Superior temporal gyrus (tissue), 1 donor: ENCODE results near the gene FAM180B.
A peak's percentile ranks its signal among the peaks of the same experiment; 100 is the strongest.
"Not testable (repeated sequence)": the region's sequence is repeated elsewhere in the genome, so short reads cannot be mapped to it uniquely, and the experiment has no call there.

Experiments
- DNase-seq: peaks from one replicate; pipeline ENCODE4 v3.0.0-alpha.2; 2016; ENCODE audit errors: extremely low spot score

The FAM180B gene, protein sequence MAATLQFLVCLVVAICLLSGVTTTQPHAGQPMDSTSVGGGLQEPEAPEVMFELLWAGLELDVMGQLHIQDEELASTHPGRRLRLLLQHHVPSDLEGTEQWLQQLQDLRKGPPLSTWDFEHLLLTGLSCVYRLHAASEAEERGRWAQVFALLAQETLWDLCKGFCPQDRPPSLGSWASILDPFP

GRCh38 chr11:47586098-47586855 lies at the start of gene FAM180B:
TSS of gene FAM180B (plus strand) at chr11:47586678. CDS start at chr11:47586769, 91 bp downstream.
- peak; percentile 12 for DNase-seq

DNA sequence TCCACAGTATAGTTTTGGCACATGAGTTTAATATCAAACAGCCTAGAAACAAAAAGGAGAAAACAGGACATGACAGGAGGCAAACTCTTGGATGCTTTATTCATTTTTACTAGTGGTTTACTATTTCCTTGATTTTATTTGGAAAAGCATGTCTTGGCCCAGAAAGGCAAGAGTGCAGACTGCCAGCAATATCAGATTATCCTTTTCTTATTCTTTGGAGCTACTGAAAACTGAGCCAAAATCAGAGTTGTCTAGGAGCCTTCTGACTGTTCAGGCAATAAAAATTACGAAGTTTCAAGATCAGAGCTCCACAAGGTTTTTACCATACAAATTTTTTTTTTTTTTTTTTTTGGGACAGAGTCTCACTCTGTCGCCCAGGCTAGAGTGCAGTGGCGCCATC lies 49.6 kb upstream of the FAM180B start:
- DNase-seq, result peak; percentile 10

GRCh38 chr11:47538741-47539565 lies 47.5 kb upstream of the FAM180B start:
- DNase-seq, result peak; percentile 75

DNA sequence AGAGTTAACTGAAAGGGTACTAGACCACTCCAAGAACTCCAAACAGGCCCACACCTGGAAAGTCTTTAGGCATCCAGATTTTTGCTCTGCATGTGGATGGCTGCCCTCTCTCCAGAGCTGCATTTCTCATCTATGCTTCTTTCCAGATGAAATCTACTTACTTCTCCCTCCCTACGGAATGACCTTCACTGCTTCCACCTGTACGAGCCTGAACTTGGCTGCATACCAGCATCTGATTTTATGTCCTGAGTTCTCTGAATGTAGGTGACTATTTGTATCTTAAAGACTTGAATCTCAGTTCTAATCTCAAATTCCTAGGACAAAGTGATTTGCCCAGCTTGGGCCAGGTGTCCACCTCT lies 46.8 kb upstream of the FAM180B start:
- DNase-seq, result no peak

- no peak for DNase-seq
These were observed 45.4 kb upstream of the FAM180B start for GRCh38 chr11:47541070-47541469.

DNA sequence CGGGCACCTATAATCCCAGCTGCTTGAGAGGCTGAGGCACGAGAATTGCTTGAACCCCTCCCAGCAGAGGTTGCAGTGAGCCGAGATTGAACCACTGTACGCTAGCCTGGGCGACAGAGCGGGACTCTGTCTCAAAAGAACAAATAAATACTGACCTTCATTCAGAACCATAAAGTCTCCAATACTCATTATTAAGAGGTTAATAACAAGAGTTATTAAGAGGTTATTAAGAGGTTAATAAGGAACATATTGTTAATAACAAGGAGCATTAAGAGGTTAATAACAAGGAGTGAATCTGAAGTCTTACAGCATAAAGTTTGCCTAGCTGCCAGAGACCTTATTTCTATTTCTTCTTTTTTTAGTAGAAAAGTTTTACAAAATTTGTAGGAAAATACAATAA lies 41.2 kb upstream of the FAM180B start:
- DNase-seq, result no peak

- DNase-seq, result not testable (repeated sequence)
These were observed 40.2 kb upstream of the FAM180B start for GRCh38 chr11:47546274-47546673.

DNA sequence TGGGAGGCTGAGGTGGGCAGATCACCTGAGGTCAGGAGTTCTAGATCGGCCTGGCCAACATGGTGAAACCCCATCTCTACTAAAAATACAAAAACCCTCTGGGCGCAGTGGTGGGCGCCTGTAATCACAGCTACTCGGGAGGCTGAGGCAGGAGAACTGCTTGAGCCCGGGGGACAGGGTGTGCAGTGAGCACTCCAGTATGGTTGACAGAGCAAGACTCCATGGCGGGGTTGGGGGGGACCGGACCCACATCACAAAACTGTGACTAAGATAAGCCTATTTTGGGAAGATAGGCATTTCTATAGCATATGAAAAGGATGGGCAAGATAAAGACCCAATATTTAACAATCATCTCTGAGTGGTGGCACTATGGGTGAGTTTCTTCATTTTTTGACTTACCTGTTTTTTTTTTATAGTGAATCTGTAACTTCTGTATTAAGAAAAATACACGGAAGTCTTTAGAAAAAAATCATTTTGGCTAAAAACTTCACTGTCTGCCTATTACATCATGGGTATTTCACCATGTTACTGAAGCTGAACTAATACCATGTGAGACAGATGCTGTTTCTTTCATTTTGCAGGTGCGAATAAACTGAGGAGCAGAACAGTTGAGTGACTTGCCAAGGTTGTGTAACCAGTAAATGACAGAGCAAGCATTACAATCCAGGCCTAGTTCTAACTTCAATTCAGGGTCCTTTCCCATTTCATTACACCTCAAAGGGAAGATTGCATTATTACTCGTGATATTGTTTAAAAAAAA lies 36.0 kb upstream of the FAM180B start:
- no peak for DNase-seq

- peak; percentile 10 for DNase-seq
These were observed 35.4 kb upstream of the FAM180B start for GRCh38 chr11:47551086-47551485.

GRCh38 chr11:47552056-47552565 lies 34.4 kb upstream of the FAM180B start:
- DNase-seq, result peak; percentile 32

DNA sequence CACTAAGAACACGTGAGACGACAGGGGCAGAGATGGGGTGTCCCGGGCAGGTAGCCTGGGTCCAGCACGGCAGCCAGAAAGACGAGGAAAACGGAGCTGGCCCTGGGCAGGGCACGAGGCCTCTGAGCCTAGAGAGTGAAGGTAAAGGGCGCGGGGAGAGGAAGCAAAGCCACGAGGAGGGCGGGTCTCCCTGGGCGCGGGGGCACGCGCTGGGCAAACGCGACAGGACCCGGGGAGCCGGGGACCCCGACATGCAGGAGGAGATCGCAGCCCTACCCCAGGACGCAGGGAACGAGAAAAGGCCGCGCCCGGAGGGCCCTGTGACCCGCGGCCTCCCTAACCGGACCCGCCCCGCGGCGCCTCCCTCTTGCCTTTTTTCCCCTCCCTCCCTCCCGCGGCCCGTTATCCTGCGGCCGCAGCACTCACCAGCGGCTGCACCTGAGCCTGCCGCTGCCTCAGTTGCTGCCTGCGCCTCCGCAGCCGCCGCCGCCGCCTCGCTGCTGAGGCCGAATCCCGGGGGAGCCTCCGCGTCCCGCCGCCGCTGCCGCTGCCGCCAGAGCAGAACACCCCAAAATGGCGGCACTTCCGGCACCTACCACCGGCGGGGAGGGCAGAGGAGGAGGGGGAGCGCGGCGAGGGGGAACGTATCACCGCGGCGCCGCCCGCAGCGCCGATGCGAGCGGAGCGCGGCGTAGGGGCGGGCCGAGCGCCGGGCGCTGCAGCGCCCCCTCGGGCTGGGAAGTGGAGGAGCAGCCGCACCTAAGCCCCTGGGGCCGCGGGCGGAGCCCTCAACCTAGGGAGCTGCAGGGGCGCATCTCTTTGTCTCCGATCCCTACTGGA lies 33.7 kb upstream of the FAM180B start, which contains the start of gene CELF1:
Gene CELF1, minus strand, starts transcription at position 567 of the 840 bp plus-strand sequence. CDS start 53,609 bp downstream, outside the sequence.
- peak; percentile 92 for DNase-seq

DNA sequence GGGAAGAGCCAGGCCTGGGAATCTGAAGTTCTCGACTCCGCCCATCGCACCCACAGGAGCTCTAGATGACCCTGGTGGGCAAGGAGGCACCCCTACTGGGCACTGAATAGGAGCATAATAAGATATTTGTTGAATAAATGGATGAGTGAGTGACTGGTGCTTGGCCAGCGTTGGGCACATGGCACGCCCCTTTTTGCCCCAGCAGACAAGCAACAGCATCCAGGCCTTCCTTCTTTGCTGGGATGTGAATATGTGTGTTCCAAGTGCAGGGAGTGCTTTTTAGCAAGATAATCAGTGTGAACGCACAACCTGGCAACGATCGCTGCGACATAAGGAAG lies 33.1 kb upstream of the FAM180B start:
- no peak for DNase-seq

DNA sequence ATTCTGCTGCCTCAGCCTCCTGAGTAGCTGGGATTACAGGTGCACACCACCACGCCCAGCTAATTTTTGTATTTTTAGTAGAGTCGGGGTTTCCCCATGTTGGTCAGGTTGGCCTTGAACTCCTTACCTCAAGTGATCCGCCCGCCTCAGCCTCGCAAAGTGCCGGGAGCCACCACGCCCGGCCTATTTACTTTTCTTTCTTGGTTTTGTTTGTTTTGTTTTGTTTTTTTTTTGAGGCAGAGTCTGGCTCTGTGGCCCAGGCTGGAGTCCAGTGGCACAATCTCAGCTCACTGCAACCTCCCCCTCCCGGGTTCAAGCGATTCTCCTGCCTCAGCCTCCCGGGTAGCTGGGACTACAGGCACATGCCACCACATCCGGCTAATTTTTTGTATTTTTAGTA lies 29.5 kb upstream of the FAM180B start:
- not testable (repeated sequence) for DNase-seq

DNA sequence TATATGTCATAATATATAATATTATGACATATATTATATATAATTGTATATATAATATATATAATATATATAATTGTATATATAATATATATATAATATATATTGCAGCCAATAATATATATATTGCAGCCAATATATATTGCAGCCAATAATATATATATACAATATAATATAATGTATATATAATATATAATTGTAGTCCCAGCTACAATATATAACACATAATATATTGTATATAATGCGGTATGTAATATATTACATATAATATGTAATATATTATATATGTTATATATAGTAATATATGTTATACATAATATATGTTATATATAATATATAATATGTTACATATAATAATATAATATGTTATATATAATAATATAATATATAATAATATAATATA lies 27.8 kb upstream of the FAM180B start:
- DNase-seq, result no peak

DNA sequence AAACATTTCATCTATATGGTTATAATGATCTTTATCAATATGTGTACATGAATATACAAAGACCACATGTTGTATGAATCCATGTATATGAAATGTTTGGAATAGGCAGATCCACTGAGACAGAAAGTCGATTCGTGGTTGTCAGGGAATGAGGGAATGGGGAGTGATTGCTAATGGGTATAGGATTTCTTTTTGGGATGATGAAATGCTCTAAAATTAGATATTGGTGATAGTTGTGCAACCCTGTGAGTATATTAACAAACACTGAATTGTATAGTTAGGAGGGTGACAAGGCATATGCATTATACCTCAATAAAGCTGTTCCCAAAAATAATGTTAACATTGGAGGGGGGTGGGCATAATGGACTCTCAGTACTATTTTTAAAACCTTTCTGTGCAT lies 26.1 kb upstream of the FAM180B start:
- DNase-seq, result no peak

- DNase-seq, result not testable (repeated sequence)
These were observed 24.1 kb upstream of the FAM180B start for GRCh38 chr11:47562393-47562792.

GRCh38 chr11:47564366-47564765 lies 22.1 kb upstream of the FAM180B start:
- not testable (repeated sequence) for DNase-seq

DNA sequence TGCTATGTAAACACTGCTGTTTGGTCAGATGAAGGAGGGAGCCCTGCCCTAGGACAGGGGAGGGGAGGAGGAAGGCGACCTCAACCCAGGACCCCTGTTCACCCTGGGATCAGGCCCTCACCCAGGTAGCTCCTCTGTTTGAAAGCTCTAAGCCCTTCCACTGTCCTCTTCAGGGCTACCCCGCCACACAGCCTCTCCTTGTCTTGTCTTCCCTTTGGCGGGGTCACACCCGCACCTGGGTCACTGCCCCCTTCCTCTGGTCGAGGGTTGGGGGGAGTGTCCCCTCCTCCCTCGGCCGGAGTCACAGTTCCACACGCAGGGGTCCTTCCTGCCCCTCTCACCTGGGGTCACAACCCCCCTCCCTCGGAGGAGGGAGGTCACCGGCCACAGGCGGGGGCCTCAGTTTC lies 21.5 kb upstream of the FAM180B start:
- no peak for DNase-seq

- DNase-seq, result no peak
These were observed 20.9 kb upstream of the FAM180B start, which contains the start of gene PTPMT1 for GRCh38 chr11:47565340-47566148. TSS of gene PTPMT1 (plus strand) at chr11:47565599. CDS start at chr11:47565623, 24 bp downstream.
